Body of pancreas (tissue), 4 donors: Measurements from ENCODE around the gene AK9. TPM values are rescaled to one million over a fixed set of nuclear protein-coding genes. Genes with fewer than 3 reads are reported as not detected.

ENCODE experiments used
- ATAC-seq: fragments of 150-250 bp; one replicate; pipeline ENCODE4 v1.9.1; 2016
- DNase-seq, 4 donors: peaks; one replicate each; pipeline ENCODE4 v3.0.0-alpha.2; 2019
- H3K27ac ChIP-seq, 4 donors: fragments of 200-600 bp; sonication (generic); 1 replicate in 3 of 4; 2 replicates in 1 of 4; pipeline versions ENCODE4 v1.5.1 to v1.6.1; 2016 to 2019; ENCODE audit warnings: mild to moderate bottlenecking in 1 of 4, mixed read lengths in 1 of 4, moderate library complexity in 1 of 4
- H3K27me3 ChIP-seq, 2 donors: fragments of 200-600 bp; sonication (generic); one replicate each; pipeline ENCODE4 v1.6.0; 2016; ENCODE audit warnings: mild to moderate bottlenecking in 1 of 2
- H3K36me3 ChIP-seq, 2 donors: fragments of 200-600 bp; sonication (generic); replicated peaks in 1 of 2; 2 replicates each; pipeline ENCODE4 v1.5.1; 2016; ENCODE audit warnings: low read depth in 2 of 2; ENCODE audit not compliant: insufficient read depth in 1 of 2
- H3K4me1 ChIP-seq: fragments of 200-600 bp; sonication (generic); one replicate; pipeline ENCODE4 v1.6.0; 2016
- H3K4me3 ChIP-seq, 2 donors: fragments of 200-600 bp; sonication (generic); 1 replicate in 1 of 2; 2 replicates in 1 of 2; pipeline ENCODE4 v1.5.1; 2016 to 2019
- H3K9me3 ChIP-seq, 3 donors: fragments of 200-600 bp; sonication (generic); 1 replicate in 2 of 3; 2 replicates in 1 of 3; pipeline ENCODE4 v1.5.1; 2016
- CTCF ChIP-seq, 7 experiments: fragments of 450-650 bp in 4 of 7; fragments of 200-600 bp in 3 of 7; sonication (generic) in 3 of 7; IDR thresholded peaks; one replicate each; pipeline ENCODE4 v1.5.1; 2016 to 2019; ENCODE audit warnings: antibody characterized with exemption in 7 of 7
- POLR2A ChIP-seq, 3 donors: fragments of 450-650 bp; IDR thresholded peaks; one replicate each; pipeline ENCODE4 v1.6.1; 2016; ENCODE audit warnings: antibody characterized with exemption in 3 of 3, mild to moderate bottlenecking in 2 of 3
- whole genome bisulfite sequencing, 2 donors: methylation state at CpG; one replicate each; pipeline ENCODE4 v1.1.5; 2017; 5-methylcytosine and 5-hydroxymethylcytosine counted together
- intact Hi-C: fragments of 100-400 bp; cut with DNase I; formaldehyde crosslinking; loops from one replicate; pipeline ENCODE4 v1.15.1; 2023
- total RNA-seq, 2 donors: library from RNA; depleted of rRNA; stranded (reverse); fragments of >200 nt; gene quantifications; one replicate each; pipeline ENCODE4 v1.1.0, GENCODE V29; 2016

The AK9 gene
- total RNA-seq, 2 donors from 2014 or later, result 9.6 to 20.1 TPM

- H3K27me3 ChIP-seq, result no peaks in the 10 kb centered on the region
- TF ChIP-seq POLR2A (IDR thresholded peaks at IDR 0.05) (no peak), CTCF (IDR thresholded peaks at IDR 0.05) (no peak)
- no peaks in the 10 kb centered on the region for H3K9me3 ChIP-seq
- ATAC-seq (no peak), DNase-seq (no peak)
- no peaks in the 10 kb centered on the region for H3K36me3 ChIP-seq
- H3K4me1 ChIP-seq, result peaks cover 15% of the 10 kb centered on the region
- WGBS, 2 donors, result 94% methylated on average over 7 of the region's 7 CpGs; no CpG with 5 or more reads in 1 of the 2 donors
- intact Hi-C loops, result no loop called here
- no peak overlapping the region for H3K4me3 ChIP-seq
- no peak overlapping the region for H3K27ac ChIP-seq
These were observed 239.6 kb downstream of the AK9 start for GRCh38 chr6:109451376-109451775.

- intact Hi-C loops, result no loop called here
- DNase-seq (no peak), ATAC-seq (no peak)
- no peaks in the 10 kb centered on the region for H3K9me3 ChIP-seq
- peaks cover 10% of the 10 kb centered on the region for H3K4me1 ChIP-seq
- no peak for TF ChIP-seq POLR2A (IDR thresholded peaks at IDR 0.05)
- TF ChIP-seq CTCF (IDR thresholded peaks at IDR 0.05), result no peak
- no peaks in the 10 kb centered on the region for H3K36me3 ChIP-seq
- 49 to 77% methylated on average over 3 of the region's 3 CpGs for WGBS, 2 donors
- no peak overlapping the region for H3K27ac ChIP-seq
- no peak overlapping the region for H3K4me3 ChIP-seq
- no peaks in the 10 kb centered on the region for H3K27me3 ChIP-seq
These were observed 240.2 kb downstream of the AK9 start for GRCh38 chr6:109450801-109451200.

GRCh38 chr6:109449795-109450673, 241.0 kb downstream of the AK9 start:
- Histone ChIP-seq H3K36me3 (no peaks in the 10 kb centered on the region), H3K4me3 (no peak overlapping the region), H3K4me1 (peaks cover 6% of the 10 kb centered on the region), H3K9me3 (no peaks in the 10 kb centered on the region), H3K27me3 (no peaks in the 10 kb centered on the region), H3K27ac (no peak overlapping the region)
- DNase-seq, result no peak
- WGBS, 2 donors, result 70 to 78% methylated on average over 12 to 16 of the region's 16 CpGs
- intact Hi-C loops, result no loop called here
- no peak for ATAC-seq
- TF ChIP-seq CTCF (IDR thresholded peaks at IDR 0.05) (no peak), POLR2A (IDR thresholded peaks at IDR 0.05) (no peak)

GRCh38 chr6:109449064-109449794, 241.8 kb downstream of the AK9 start:
- TF ChIP-seq POLR2A (IDR thresholded peaks at IDR 0.05) (no peak), CTCF (IDR thresholded peaks at IDR 0.05) (no peak)
- DNase-seq (no peak), ATAC-seq (no peak)
- H3K27me3 ChIP-seq, result no peaks in the 10 kb centered on the region
- H3K4me1 ChIP-seq, result no peaks in the 10 kb centered on the region
- H3K9me3 ChIP-seq, result no peaks in the 10 kb centered on the region
- no peaks in the 10 kb centered on the region for H3K36me3 ChIP-seq
- WGBS, 2 donors, result 58 to 67% methylated on average over 8 to 19 of the region's 19 CpGs
- intact Hi-C loops, result no loop called here
- no peak overlapping the region for H3K4me3 ChIP-seq
- no peak overlapping the region for H3K27ac ChIP-seq
